Myocyte (in vitro differentiated cells): Measurements from ENCODE around the gene PCDHB13. TPM values are rescaled to one million over a fixed set of nuclear protein-coding genes. Genes with fewer than 3 reads are reported as not detected.
"Not testable (repeated sequence)": the region's sequence is repeated elsewhere in the genome, so short reads cannot be mapped to it uniquely, and the experiment has no call there.

ENCODE experiments used
- DNase-seq: peaks from one replicate; pipeline ENCODE4 v3.0.0-alpha.2; 2012; ENCODE audit warnings: low read depth
- polyA plus RNA-seq: library from polyadenylated mRNA; unstranded; fragments of >200 nt; gene quantifications from one replicate; pipeline ENCODE4 v1.2.1, GENCODE V29; 2012; ENCODE audit warnings: missing spikeins
- total RNA-seq: library from RNA; depleted of rRNA; stranded (reverse); fragments of >200 nt; gene quantifications from 2 replicates; pipeline ENCODE4 v1.2.3, GENCODE V29; 2014

The PCDHB13 gene
- 5.3 and 6.4 TPM in 2 replicates for total RNA-seq
- polyA plus RNA-seq, result 3.0 TPM

- peak; percentile 56 for DNase-seq
Observed at GRCh38 chr5:141213656-141214339, at the start of gene PCDHB13. TSS of gene PCDHB13 (plus strand) at chr5:141213919. CDS start at chr5:141214124, 205 bp downstream.

GRCh38 chr5:141172381-141173204 is 41.1 kb upstream of the PCDHB13 start, which contains the start of gene PCDHB7:
TSS of gene PCDHB7 (plus strand) at chr5:141172644. CDS start at chr5:141172836, 192 bp downstream.
- peak; percentile 82 for DNase-seq

- not testable (repeated sequence) for DNase-seq
Observed at GRCh38 chr5:141174291-141175104, 39.2 kb upstream of the PCDHB13 start.

GRCh38 chr5:141175933-141176332 is 37.8 kb upstream of the PCDHB13 start:
- no peak for DNase-seq

GRCh38 chr5:141177577-141178191 is 36.0 kb upstream of the PCDHB13 start, which contains the start of gene PCDHB8:
TSS of gene PCDHB8 (plus strand) at chr5:141177790. CDS start at chr5:141178035, 245 bp downstream.
- DNase-seq, result peak; percentile 27

- not testable (repeated sequence) for DNase-seq
Observed at GRCh38 chr5:141179371-141179770, 34.3 kb upstream of the PCDHB13 start.

GRCh38 chr5:141179876-141180275 is 33.8 kb upstream of the PCDHB13 start:
- DNase-seq, result not testable (repeated sequence)

- DNase-seq, result no peak
Observed at GRCh38 chr5:141180313-141180712, 33.4 kb upstream of the PCDHB13 start.

- DNase-seq, result peak; percentile 78
Observed at GRCh38 chr5:141182248-141182647, 31.5 kb upstream of the PCDHB13 start, which contains the start of gene PCDHB16. TSS of gene PCDHB16 (plus strand) at chr5:141182387. CDS start at chr5:141182560, 173 bp downstream.

- DNase-seq, result not testable (repeated sequence)
Observed at GRCh38 chr5:141184117-141184855, 29.4 kb upstream of the PCDHB13 start.

GRCh38 chr5:141186897-141187512 is 26.7 kb upstream of the PCDHB13 start, which contains the start of gene PCDHB9:
TSS of gene PCDHB9 (plus strand) at chr5:141187161. CDS start at chr5:141187319, 158 bp downstream.
- no peak for DNase-seq

- not testable (repeated sequence) for DNase-seq
Observed at GRCh38 chr5:141188682-141189081, 25.0 kb upstream of the PCDHB13 start.

GRCh38 chr5:141189131-141189530 is 24.6 kb upstream of the PCDHB13 start:
- not testable (repeated sequence) for DNase-seq

- no peak for DNase-seq
Observed at GRCh38 chr5:141192110-141192725, 21.5 kb upstream of the PCDHB13 start, which contains the start of gene PCDHB10. TSS of gene PCDHB10 (plus strand) at chr5:141192353. CDS start at chr5:141192553, 200 bp downstream.

GRCh38 chr5:141194332-141194731 is 19.4 kb upstream of the PCDHB13 start:
- DNase-seq, result not testable (repeated sequence)

GRCh38 chr5:141196363-141196762 is 17.4 kb upstream of the PCDHB13 start:
- no peak for DNase-seq

GRCh38 chr5:141199359-141200235 is 14.1 kb upstream of the PCDHB13 start, which contains the start of gene PCDHB11:
TSS of gene PCDHB11 (plus strand) at chr5:141199627. CDS start at chr5:141199775, 148 bp downstream.
- DNase-seq, result peak; percentile 23
